ENCODE measurements around the gene POTEG.
"Not testable (repeated sequence)": the region's sequence is repeated elsewhere in the genome, so short reads cannot be mapped to it uniquely, and the experiment has no call there.

POTEG gene

GRCh38 chr14:19434241-19434640 lies at the start of gene POTEG:
POTEG (minus strand) TSS chr14:19434341; CDS start chr14:19434289, 52 bp downstream.
- DNase-seq (ENCODE audit: low read depth): not testable (repeated sequence)

DNA sequence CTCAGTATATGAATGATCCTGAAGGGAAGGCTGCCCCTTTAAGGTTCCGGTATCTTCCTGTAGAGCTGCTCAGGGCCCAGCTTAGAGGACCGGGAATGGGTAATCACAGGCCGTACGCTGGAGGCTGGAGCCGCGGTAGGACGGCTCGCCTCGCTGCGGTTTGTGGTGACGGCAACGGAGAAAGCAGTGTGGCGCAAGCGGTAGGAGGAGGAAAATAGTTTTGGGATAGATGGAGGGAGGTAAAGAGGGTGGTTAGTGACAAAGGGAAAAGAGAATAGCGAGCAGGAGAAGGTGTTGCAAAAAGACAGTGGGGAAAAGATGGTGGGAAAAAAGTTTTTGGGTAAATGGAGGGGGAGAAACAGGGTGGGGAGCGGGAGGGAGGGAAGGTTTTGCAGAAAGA lies 48.0 kb upstream of the POTEG start:
- not testable (repeated sequence) for DNase-seq (ENCODE audit: low read depth)

DNA sequence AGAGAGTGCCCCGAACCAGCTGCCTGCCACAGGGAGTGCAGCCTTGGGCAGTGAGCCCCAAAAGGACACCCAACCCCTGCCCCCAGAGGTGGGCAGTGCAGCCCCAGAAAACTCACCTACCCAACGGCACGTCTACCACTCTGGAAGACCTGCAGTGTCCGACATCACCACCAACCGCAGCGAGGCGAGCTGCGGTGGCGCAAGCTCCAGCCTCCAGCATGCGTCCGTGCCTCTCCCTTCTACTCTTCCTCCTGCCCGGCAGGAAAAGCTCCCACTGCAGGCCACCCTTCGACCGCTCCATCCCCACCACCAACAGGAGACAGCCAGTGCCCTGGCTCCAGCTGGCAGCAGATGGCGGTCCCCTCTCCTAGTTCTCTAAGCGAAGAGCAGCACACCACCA lies 47.3 kb upstream of the POTEG start:
- not testable (repeated sequence) for DNase-seq (ENCODE audit: low read depth)

- not testable (repeated sequence) for DNase-seq (ENCODE audit: low read depth)
These were observed 46.4 kb upstream of the POTEG start for GRCh38 chr14:19480491-19480890.

DNA sequence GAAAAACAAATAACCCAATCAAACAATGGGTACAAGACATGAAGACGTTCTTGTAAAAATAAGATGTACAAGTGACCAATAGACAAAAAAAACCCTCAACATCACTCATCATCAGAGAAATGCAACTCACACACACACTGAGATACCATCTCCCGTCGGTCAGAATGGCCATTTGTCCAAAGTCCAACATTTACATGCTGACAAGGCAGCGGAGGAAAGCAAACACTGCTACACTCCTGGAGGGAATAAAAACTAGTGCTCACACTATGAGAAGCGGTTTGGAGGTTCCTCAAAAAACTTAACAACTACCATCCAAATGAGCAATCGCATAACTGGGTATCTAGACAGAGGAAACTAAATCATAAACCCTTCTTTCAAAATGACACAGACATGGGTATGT lies 11.6 kb upstream of the POTEG start:
- DNase-seq (ENCODE audit: low read depth): not testable (repeated sequence)

GRCh38 chr14:19439826-19440225 lies 5.7 kb upstream of the POTEG start:
- not testable (repeated sequence) for DNase-seq (ENCODE audit: low read depth)

- DNase-seq (ENCODE audit: low read depth): not testable (repeated sequence)
These were observed 5.1 kb upstream of the POTEG start for GRCh38 chr14:19439219-19439618.

DNA sequence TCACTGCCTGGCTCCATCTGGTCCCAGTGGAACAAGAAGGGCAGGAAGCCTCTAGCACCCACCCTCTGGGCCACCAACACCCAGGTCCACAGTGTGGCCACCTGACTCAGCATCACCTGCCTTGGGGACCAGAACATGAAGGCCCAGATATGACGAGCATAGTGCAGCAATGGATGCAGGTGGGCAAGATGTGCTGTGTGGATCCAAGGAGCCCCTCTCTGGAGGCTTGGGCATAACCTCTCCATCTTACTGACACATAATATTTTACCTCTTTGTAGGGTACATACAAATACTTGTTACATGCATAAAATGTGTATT lies 2.9 kb upstream of the POTEG start:
- not testable (repeated sequence) for DNase-seq (ENCODE audit: low read depth)

- not testable (repeated sequence) for DNase-seq (ENCODE audit: low read depth)
These were observed 2.4 kb upstream of the POTEG start for GRCh38 chr14:19436311-19437125.

DNA sequence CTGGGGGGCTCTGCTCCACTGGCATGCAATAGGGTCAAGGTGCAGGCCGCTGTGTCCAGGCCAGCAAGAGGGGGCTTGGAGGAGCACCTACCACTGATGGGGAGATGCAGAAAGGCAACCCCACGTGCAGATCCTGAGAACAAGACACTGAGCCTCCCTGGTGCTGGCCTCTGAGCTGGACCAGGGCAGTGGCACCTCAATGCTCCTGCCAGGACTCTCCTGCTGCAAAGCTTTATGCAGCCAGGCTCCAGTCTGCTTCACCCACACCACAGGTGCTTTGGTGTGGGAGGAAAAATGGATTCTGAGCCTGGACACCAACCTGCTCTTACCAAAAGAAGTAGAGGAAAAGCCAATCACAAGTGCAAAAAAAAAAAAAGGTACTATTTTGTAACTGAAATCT lies 1.7 kb upstream of the POTEG start:
- not testable (repeated sequence) for DNase-seq (ENCODE audit: low read depth)

DNA sequence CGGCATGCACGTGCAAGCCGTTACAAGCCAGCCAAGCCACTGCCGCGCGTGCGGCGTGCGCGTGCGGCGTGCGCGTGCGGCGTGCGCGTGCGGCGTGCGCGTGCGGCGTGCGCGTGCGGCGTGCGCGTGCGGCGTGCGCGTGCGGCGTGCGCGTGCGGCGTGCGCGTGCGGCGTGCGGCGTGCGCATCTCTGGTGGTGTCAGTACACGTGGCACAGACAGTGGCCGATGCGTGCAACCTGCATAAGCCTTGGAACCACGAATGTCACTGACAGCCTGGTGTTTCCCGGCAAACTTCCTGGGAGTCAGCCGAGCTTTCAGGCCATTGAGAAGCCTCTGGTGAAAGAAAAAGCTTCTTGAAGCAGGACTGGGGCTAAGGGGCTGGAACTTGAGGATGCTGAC lies 750 bp upstream of the POTEG start:
- not testable (repeated sequence) for DNase-seq (ENCODE audit: low read depth)

DNA sequence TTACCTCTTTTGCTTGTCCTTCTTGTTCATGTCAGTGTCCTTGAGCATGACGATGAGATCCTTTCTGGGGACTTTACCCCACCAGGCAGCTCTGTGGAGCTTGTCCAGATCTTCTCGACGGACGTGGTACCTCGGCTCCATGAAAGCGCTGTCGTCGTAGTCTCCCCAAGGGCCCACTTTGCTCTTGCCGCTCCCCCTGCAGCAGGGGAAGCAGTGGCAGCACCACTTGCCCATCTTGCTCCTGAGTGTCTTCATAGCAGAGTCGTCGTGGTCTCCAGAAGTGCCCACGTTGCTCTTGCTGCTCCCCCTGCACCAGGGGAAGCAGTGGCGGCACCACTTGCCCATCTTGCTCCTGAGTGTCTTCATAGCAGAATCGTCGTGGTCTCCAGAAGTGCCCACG lies 376 bp downstream of the POTEG start:
- not testable (repeated sequence) for DNase-seq (ENCODE audit: low read depth)

DNA sequence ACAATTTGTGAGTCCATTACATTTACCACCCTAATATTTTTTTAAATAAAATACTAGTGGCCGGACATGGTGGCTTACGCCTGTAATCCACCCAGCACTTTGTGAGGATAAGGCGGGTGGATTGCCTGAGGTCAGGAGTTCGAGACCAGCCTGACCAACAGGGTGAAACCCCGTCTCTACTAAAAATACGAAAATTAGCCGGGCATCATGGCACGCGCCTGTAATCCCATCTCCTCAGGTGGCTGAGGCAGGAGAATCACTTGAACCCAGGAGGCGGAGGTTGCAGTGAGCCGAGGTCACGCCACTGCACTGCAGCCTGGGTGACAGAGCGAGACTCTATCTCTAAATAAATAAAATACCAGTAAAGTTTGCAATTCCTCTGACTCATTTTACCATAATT lies 25.6 kb downstream of the POTEG start:
- DNase-seq (ENCODE audit: low read depth): not testable (repeated sequence)

- DNase-seq (ENCODE audit: low read depth): not testable (repeated sequence)
These were observed 32.0 kb downstream of the POTEG start for GRCh38 chr14:19402097-19402496.

GRCh38 chr14:19394727-19395126 lies 39.4 kb downstream of the POTEG start:
- DNase-seq (ENCODE audit: low read depth): not testable (repeated sequence)

DNA sequence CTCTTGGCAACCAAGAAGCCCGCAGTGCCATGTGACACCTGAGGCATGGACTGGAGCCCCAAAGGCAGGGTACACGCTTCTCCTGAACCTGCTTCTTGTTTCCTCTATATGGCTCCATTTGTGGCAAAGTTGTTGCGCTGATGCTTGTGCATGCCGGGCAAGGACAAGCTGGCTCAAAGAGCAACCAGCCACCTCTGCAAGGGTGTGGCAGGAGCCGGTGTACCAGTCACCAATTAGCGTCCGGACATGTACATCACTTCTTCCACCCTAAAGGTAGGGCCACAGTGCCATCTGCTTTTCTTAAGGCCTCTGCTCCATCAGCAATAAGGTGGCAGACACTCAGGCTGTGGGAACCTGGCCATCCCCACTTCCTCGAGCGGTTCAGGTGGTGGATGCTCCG lies 43.9 kb downstream of the POTEG start:
- DNase-seq (ENCODE audit: low read depth): not testable (repeated sequence)

DNA sequence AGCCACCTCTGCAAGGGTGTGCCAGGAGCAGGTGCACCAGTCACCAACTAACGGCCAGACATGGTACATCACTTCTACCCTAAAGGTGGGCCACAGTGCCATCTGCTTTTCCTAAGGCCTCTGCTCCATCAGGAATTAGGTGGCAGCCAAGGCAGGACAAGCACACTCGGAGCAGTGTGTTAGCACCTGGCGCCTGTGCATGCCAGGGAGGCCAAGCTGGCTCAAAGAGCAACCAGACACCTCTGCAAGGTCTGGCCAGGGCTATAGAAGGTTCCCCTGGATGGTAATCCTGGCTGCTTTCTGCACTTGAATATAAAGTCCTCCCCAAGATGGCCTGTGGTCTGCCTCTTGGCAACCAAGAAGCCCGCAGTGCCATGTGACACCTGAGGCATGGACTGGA lies 45.4 kb downstream of the POTEG start:
- not testable (repeated sequence) for DNase-seq (ENCODE audit: low read depth)

- not testable (repeated sequence) for DNase-seq (ENCODE audit: low read depth)
These were observed 47.1 kb downstream of the POTEG start for GRCh38 chr14:19386996-19387395.

GRCh38 chr14:19386309-19386708 lies 47.8 kb downstream of the POTEG start:
- not testable (repeated sequence) for DNase-seq (ENCODE audit: low read depth)

DNA sequence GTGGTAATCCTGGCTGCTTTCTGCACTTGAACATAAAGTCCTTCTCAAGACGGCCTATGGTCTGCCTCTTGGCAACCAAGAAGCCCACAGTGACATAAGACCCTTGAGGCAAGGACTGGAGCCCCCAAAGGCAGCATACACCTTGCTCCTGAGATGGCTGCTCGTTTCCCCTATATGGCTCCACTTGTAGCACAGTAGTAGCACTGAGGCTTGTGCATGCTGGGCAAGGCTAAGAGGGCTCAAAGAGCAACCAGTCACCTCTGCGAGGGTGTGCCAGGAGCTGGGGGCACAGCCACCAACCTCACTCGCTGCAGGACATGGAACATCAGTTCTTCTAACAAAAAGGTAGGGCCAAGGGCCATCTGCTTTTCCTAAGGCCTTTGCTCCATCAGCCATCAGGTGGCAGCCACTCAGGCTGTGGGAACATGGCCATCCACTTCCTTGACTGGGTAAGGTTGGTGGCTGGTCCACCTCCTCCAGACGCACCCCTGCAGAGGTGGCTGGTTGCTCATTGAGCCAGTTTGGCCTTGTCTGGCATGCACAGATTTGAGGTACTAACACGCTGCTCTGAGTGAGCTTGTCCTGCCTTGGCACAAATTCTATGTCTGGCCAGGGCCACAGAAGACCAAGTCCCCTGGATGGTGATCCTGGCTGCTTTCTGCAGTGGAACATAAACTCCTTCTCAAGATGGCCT lies 49.9 kb downstream of the POTEG start:
- not testable (repeated sequence) for DNase-seq (ENCODE audit: low read depth)

DNA sequence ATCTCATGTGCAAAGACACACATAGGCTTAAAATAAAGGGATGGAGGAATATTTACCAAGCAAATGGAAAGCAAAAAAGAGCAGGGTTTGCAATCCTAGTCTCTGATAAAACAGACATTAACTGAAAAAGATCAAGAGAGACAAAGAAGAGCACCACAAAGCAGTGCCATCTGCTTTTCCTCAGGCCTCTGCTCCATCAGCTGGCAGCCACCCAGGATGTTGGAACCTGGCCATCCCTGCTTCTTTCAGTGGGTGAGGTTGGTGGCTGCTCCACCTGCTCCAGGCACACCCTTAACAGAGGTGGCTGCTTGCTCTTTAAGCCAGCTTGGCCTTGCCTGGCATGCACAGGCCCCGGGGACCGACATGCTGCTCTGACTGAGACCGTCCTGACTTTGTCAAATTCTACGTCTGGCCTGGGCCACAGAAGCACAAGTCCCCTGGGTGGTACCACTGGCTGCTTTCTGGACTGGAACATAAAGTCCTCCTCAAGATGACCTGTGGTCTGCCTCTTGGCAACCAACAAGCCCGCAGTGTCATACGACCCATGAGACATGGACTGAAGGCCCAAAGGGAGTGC lies 51.0 kb downstream of the POTEG start:
- not testable (repeated sequence) for DNase-seq (ENCODE audit: low read depth)

- not testable (repeated sequence) for DNase-seq (ENCODE audit: low read depth)
These were observed 54.0 kb downstream of the POTEG start for GRCh38 chr14:19380137-19380536.

DNA sequence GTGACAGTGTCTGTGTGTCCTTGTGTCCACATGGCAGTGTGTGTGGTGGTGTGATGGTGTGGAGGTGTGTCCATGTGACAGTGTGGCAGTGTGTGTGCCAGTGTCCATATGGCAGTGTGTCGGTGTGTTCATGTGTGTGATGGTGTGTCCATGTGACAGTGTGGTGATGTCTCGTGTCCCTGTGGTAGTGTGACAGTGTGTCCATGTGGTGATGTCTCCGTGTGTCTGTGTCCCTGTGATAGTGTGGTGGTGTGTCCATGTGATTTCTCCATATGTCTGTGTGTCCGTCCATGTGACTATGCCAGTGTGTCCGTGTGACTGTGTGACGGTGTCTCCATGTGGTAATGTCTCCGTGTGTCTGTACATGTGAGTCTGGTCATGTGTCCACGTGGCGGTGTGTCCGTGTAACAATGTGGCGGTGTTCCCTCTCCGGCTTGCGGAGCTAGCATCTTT lies 59.7 kb downstream of the POTEG start:
- DNase-seq (ENCODE audit: low read depth): not testable (repeated sequence)

Measured in stimulated activated CD8-positive, alpha-beta memory T cell treated with anti-CD3 and anti-CD28 coated beads, Interleukin-7, amount 100 ng/mL, for 24 hours (primary cell).